Caco-2 (cell line): ENCODE results near the gene ADGRF5. TPM values are rescaled to one million over a fixed set of nuclear protein-coding genes. Genes with fewer than 3 reads are reported as not detected.
"Not testable (repeated sequence)": the region's sequence is repeated elsewhere in the genome, so short reads cannot be mapped to it uniquely, and the experiment has no call there.

Experiments
- BruUV-seq: library from RNA; stranded (reverse); fragments of 400-500 nt; replicated peaks from 2 replicates; lab custom pipeline; 2021; lab: Mats Ljungman, UMichigan
- CTCF ChIA-PET: fragments of 300-600 bp; sonication (Branson Sonifier 250); formaldehyde crosslinking; loops from one replicate; lab custom pipeline; 2022; ENCODE audit warnings: antibody characterized with exemption; lab: Charles Lee
- POLR2A ChIA-PET: fragments of 300-600 bp; sonication (Branson Sonifier 250); formaldehyde crosslinking; loops from one replicate; lab custom pipeline; 2022; ENCODE audit warnings: antibody characterized with exemption; lab: Charles Lee
- DNase-seq, 2 experiments: peaks; one replicate each; pipeline versions ENCODE4 v3.0.0 to v3.0.0-alpha.2; 2020 to 2022
- H3K27me3 ChIP-seq: replicated peaks from 2 replicates; pipeline ENCODE4 v1.6.0; 2011; ENCODE audit warnings: low read length; ENCODE audit not compliant: control insufficient read depth, insufficient read depth
- H3K36me3 ChIP-seq: 2 replicates; pipeline ENCODE4 v1.5.1; 2011; ENCODE audit warnings: low read length; ENCODE audit not compliant: control insufficient read depth, insufficient read depth
- H3K4me1 ChIP-seq: fragments of 250-450 bp; sonication (Bioruptor Pico); 2 replicates; pipeline ENCODE4 v1.5.1; 2020; ENCODE audit warnings: mild to moderate bottlenecking
- H3K4me3 ChIP-seq: 2 replicates; pipeline ENCODE4 v1.5.1; 2011; ENCODE audit warnings: low read depth, mild to moderate bottlenecking, control low read depth, low read length
- H3K9me3 ChIP-seq: fragments of 250-450 bp; sonication (Bioruptor Pico); 2 replicates; pipeline ENCODE4 v1.5.1; 2020; ENCODE audit warnings: mild to moderate bottlenecking, moderate library complexity
- H3K27ac Mint-ChIP-seq: one replicate; pipeline ENCODE4 v1.8.0; 2022; ENCODE audit warnings: mixed read lengths; ENCODE audit not compliant: unreplicated experiment
- H3K27me3 Mint-ChIP-seq: one replicate; pipeline ENCODE4 v1.8.0; 2022; ENCODE audit warnings: mixed read lengths; ENCODE audit not compliant: insufficient read depth, unreplicated experiment
- H3K36me3 Mint-ChIP-seq: one replicate; pipeline ENCODE4 v1.8.0; 2022; ENCODE audit warnings: mild to moderate bottlenecking, mixed read lengths; ENCODE audit not compliant: insufficient read depth, unreplicated experiment
- H3K4me1 Mint-ChIP-seq: one replicate; pipeline ENCODE4 v1.8.0; 2022; ENCODE audit warnings: low read depth, mixed read lengths; ENCODE audit not compliant: unreplicated experiment
- H3K4me3 Mint-ChIP-seq: one replicate; pipeline ENCODE4 v1.8.0; 2022; ENCODE audit warnings: mild to moderate bottlenecking, moderate library complexity, mixed read lengths; ENCODE audit not compliant: unreplicated experiment
- H3K9me3 Mint-ChIP-seq: one replicate; pipeline ENCODE4 v1.8.0; 2022; ENCODE audit warnings: mixed read lengths; ENCODE audit not compliant: unreplicated experiment
- CTCF ChIP-seq, 2 experiments: fragments of 200-600 bp in 1 of 2; IDR thresholded peaks; 1 replicate in 1 of 2; 2 replicates in 1 of 2; pipeline versions ENCODE4 v1.5.1 to v1.8.0; 2011 to 2022; ENCODE audit warnings: antibody characterized with exemption in 1 of 2, control low read depth in 1 of 2, inconsistent platforms in 1 of 2, low read depth in 1 of 2, low read length in 1 of 2, mild to moderate bottlenecking in 1 of 2, moderate library complexity in 1 of 2; ENCODE audit not compliant: insufficient read depth in 1 of 2, severe bottlenecking in 1 of 2, unreplicated experiment in 1 of 2
- intact Hi-C: fragments of 100-400 bp; cut with micrococcal nuclease; formaldehyde crosslinking; loops from one replicate; pipeline ENCODE4 v1.10.0; 2022; ENCODE audit not compliant: unreplicated experiment
- total RNA-seq: library from RNA; stranded (reverse); gene quantifications from 2 replicates; pipeline ENCODE4 v1.2.3, GENCODE V29; 2022

Gene ADGRF5
- total RNA-seq, 1 experiment from 2014 or later: not detected

DNA sequence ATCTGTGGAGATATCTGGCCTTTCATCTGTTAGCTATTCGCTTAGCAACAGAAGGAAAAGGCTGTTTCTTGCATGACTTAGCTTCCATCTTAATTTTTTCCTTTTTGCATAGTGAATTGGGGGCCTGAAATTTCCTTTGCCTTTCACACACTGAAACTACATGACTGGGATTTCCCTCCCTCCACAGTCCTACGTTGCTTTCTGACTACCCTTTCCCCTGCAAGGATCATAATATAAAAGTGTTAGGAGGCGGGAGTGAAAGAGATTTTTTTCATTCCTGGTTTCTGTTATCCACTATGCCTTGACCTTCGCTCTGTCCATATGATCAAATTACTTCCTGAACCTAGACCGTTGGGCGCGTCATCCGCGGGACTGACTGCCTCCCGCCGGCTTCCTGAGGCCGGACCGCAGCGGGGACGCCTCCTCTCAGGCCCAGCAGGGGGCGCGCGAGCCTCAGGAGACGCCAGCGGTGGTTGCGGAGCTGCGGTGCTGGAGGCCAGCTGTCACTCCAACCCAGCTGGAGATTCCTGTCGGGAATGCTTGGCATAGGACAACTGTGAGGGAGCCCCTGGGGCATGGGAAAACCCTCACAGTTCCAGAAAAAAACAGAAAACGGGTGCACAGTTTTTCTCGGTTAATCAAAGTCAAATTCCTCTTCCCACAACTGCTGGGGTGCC is 72.9 kb downstream of the ADGRF5 start:
- peak; percentile 94 to 95 for TF ChIP-seq CTCF (IDR thresholded peaks at IDR 0.05; ENCODE audit: insufficient read depth in 1 of 2, low read depth in 1 of 2, low read length in 1 of 2, severe bottlenecking in 1 of 2, unreplicated experiment in 1 of 2)
- Mint-ChIP-seq H3K27ac (peak overlapping the region; percentile 2), H3K4me3 (peak overlapping the region; percentile 55), H3K4me1 (peaks cover 12% of the 10 kb centered on the region), H3K36me3 (no peaks in the 10 kb centered on the region), H3K9me3 (no peaks in the 10 kb centered on the region), H3K27me3 (no peaks in the 10 kb centered on the region)
- no peaks in the 10 kb centered on the region for H3K36me3 ChIP-seq
- no peaks in the 10 kb centered on the region for H3K27me3 ChIP-seq
- no peak overlapping the region for H3K4me3 ChIP-seq
- no peaks in the 10 kb centered on the region; the same call in 1 of the 2 replicates for H3K9me3 ChIP-seq
- no peaks in the 10 kb centered on the region for H3K4me1 ChIP-seq
- BruUV-seq: no TSS peak
- ChIA-PET POLR2A (no interaction called here), CTCF (interaction anchor here (0.6 to 2.1 kb wide), 9 partner anchors 12 to 263 kb away, joined by 3 to 6 read pairs (median 4); no protein-coding TSS in a partner anchor)
- DNase-seq: peak; percentile 74 to 90
- intact Hi-C loops: loop anchor here (1.0 to 2.0 kb wide), 5 partner anchors 59 to 430 kb away; no protein-coding TSS in a partner anchor

DNA sequence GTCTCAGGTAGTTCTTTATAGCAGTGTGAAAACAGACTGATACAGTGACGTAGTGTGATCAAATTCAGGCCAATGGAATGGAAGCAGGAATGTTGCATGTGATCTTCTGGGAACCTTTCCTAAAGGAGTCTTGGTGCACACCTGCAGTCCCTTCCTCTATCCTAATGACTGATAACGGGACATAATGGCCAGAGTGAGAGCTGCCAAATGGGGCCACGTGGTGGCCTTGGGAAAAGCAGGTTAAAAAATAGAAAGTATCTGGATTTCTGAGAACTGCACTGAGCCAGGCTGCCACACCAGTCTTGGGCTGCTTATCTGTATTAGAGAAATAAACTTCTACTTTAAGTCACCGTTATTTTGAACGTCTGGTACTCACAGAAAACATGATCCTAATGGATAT is 76.6 kb downstream of the ADGRF5 start:
- BruUV-seq: no TSS peak

DNA sequence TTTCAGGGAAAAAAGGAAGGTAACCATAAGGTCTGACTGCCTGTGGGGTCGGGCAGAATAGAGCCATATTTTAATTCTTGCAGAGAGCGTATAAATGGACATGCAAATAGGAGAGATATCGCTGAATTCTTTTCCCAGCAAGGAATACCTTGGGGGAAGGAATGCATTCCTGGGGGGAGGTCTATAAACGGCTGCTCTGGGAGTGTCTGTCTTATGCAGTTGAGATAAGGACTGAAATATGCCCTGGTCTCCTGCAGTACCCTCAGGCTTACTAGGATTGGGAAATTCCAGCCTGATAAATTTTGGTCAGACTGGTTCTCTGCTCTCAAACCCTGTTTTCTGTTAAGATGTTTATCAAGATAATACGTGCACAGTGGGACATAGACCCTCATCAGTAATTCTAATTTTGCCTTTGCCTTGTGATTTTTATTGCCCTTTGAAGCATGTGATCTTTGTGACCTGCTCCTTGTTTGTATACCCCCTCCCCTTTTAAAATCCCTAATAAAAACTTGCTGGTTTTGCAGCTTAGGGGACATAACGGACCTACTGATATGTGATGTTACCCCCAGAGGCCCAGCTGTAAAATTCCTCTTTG is 79.4 kb downstream of the ADGRF5 start:
- POLR2A ChIA-PET, H3K4me3 ChIP-seq, H3K4me1 Mint-ChIP-seq, H3K9me3 ChIP-seq, H3K4me3 Mint-ChIP-seq, H3K27me3 Mint-ChIP-seq, H3K36me3 Mint-ChIP-seq, BruUV-seq, H3K36me3 ChIP-seq, H3K4me1 ChIP-seq, CTCF ChIA-PET, intact Hi-C loops, H3K27me3 ChIP-seq, H3K27ac Mint-ChIP-seq: not testable (repeated sequence)
- peaks cover 13% of the 10 kb centered on the region for H3K9me3 Mint-ChIP-seq
- DNase-seq: peak in 1 of 2 experiments; percentile 20

More for the DNA sequence above, 76.6 kb downstream of the ADGRF5 start:
- Mint-ChIP-seq H3K36me3 (no peaks in the 10 kb centered on the region), H3K4me1 (peaks cover 12% of the 10 kb centered on the region), H3K27ac (no peak overlapping the region), H3K27me3 (no peaks in the 10 kb centered on the region), H3K4me3 (no peak overlapping the region), H3K9me3 (peaks cover 13% of the 10 kb centered on the region)
- no peaks in the 10 kb centered on the region for H3K27me3 ChIP-seq
- DNase-seq: no peak
- H3K36me3 ChIP-seq: no peaks in the 10 kb centered on the region
- H3K4me3 ChIP-seq: no peak overlapping the region
- no peaks in the 10 kb centered on the region for H3K4me1 ChIP-seq
- TF ChIP-seq CTCF (IDR thresholded peaks at IDR 0.05; ENCODE audit: insufficient read depth in 1 of 2, low read depth in 1 of 2, low read length in 1 of 2, severe bottlenecking in 1 of 2, unreplicated experiment in 1 of 2): no peak
- H3K9me3 ChIP-seq: peaks cover 7% of the 10 kb centered on the region
- ChIA-PET POLR2A (no interaction called here), CTCF (no interaction called here)
- intact Hi-C loops: no loop called here
